OCI-LY1 (cell line): Measurements from ENCODE around the gene PLXNA2.

Experiments
- H2AFZ ChIP-seq: fragments of 200-600 bp; sonication (generic), shearing (Covaris generic); 2 replicates; pipeline ENCODE4 v1.6.0; 2014; ENCODE audit warnings: antibody characterized with exemption, mild to moderate bottlenecking, low read length
- H3F3A ChIP-seq: fragments of 200-600 bp; sonication (generic), shearing (Covaris generic); 2 replicates; pipeline ENCODE4 v1.6.0; 2014; ENCODE audit warnings: mild to moderate bottlenecking, antibody characterized with exemption, low read length, moderate library complexity; ENCODE audit not compliant: insufficient read depth
- H3K27ac ChIP-seq: fragments of 200-600 bp; sonication (generic); 2 replicates; pipeline ENCODE4 v1.5.1; 2014; ENCODE audit warnings: low read length, mixed run types, mild to moderate bottlenecking, low read depth; ENCODE audit not compliant: poor library complexity, severe bottlenecking
- H3K27me3 ChIP-seq: fragments of 200-600 bp; sonication (generic); 2 replicates; pipeline ENCODE4 v1.6.0; 2014; ENCODE audit warnings: antibody characterized with exemption, mild to moderate bottlenecking, low read length, moderate library complexity; ENCODE audit not compliant: insufficient read depth
- H3K36me3 ChIP-seq: fragments of 200-600 bp; sonication (generic); 2 replicates; pipeline ENCODE4 v1.6.1; 2014; ENCODE audit warnings: mild to moderate bottlenecking, antibody characterized with exemption, low read length, moderate library complexity, mixed read lengths; ENCODE audit not compliant: insufficient read depth
- H3K4me1 ChIP-seq: fragments of 200-600 bp; sonication (generic); 2 replicates; pipeline ENCODE4 v1.5.1; 2014; ENCODE audit warnings: mild to moderate bottlenecking, low read length, moderate library complexity; ENCODE audit not compliant: insufficient read depth, severe bottlenecking
- H3K4me2 ChIP-seq: fragments of 200-600 bp; sonication (generic), shearing (Covaris generic); 2 replicates; pipeline ENCODE4 v1.6.1; 2014; ENCODE audit warnings: low read length
- H3K4me3 ChIP-seq: fragments of 200-600 bp; sonication (generic); 2 replicates; pipeline ENCODE4 v1.5.1; 2014; ENCODE audit warnings: low read length, low read depth, mild to moderate bottlenecking, mixed read lengths; ENCODE audit not compliant: poor library complexity, severe bottlenecking
- H3K79me2 ChIP-seq: fragments of 200-600 bp; shearing (Covaris generic); 2 replicates; pipeline ENCODE4 v1.6.1; 2016; ENCODE audit warnings: mixed run types, low read length, mixed read lengths; ENCODE audit not compliant: insufficient read depth
- H3K9ac ChIP-seq: fragments of 200-600 bp; sonication (generic), shearing (Covaris generic); 2 replicates; pipeline ENCODE4 v1.6.1; 2014; ENCODE audit warnings: mild to moderate bottlenecking, low read length, mixed read lengths
- H3K9me2 ChIP-seq: fragments of 200-600 bp; sonication (generic), shearing (Covaris generic); 2 replicates; pipeline ENCODE4 v1.6.1; 2014; ENCODE audit warnings: low read depth, mild to moderate bottlenecking, low read length, mixed read lengths
- H3K9me3 ChIP-seq: fragments of 200-600 bp; shearing (Covaris generic); 2 replicates; pipeline ENCODE4 v1.6.1; 2014; ENCODE audit warnings: low read length, mixed read lengths
- H4K20me1 ChIP-seq: fragments of 200-600 bp; sonication (generic), shearing (Covaris generic); 2 replicates; pipeline ENCODE4 v1.6.0; 2016; ENCODE audit warnings: mild to moderate bottlenecking, low read length; ENCODE audit not compliant: insufficient read depth
- CTCF ChIP-seq: fragments of 200-600 bp; sonication (generic), shearing (Covaris generic); IDR thresholded peaks from 2 replicates; pipeline ENCODE4 v1.5.1; 2017; ENCODE audit warnings: mild to moderate bottlenecking, antibody characterized with exemption, low read length, moderate library complexity, mixed read lengths
- EZH2 ChIP-seq: fragments of 200-600 bp; sonication (generic), shearing (Covaris generic); IDR thresholded peaks from 2 replicates; pipeline ENCODE4 v1.8.0; 2017; ENCODE audit warnings: borderline replicate concordance, mixed run types, mild to moderate bottlenecking, antibody characterized with exemption, low read length, moderate library complexity, mixed read lengths

The PLXNA2 gene

GRCh38 chr1:208211921-208212843 lies 32.0 kb downstream of the PLXNA2 start:
- H3K27ac ChIP-seq: no peak overlapping the region
- H3K27me3 ChIP-seq: no peaks in the 10 kb centered on the region
- H3K4me1 ChIP-seq: no peaks in the 10 kb centered on the region
- no peak overlapping the region for H3K4me2 ChIP-seq
- TF ChIP-seq CTCF (no peak), EZH2 (no peak)
- H3K9ac ChIP-seq: no peak overlapping the region
- H3K9me2 ChIP-seq: no peaks in the 10 kb centered on the region
- no peaks in the 10 kb centered on the region for H3K9me3 ChIP-seq
- no peaks in the 10 kb centered on the region for H3K36me3 ChIP-seq
- H2AFZ ChIP-seq: no peak overlapping the region
- H3F3A ChIP-seq: no peaks in the 10 kb centered on the region
- H3K4me3 ChIP-seq: no peak overlapping the region
- H3K79me2 ChIP-seq: no peaks in the 10 kb centered on the region
- no peaks in the 10 kb centered on the region for H4K20me1 ChIP-seq

- Histone ChIP-seq H3K9ac (no peak overlapping the region), H3K36me3 (no peaks in the 10 kb centered on the region), H3K79me2 (no peaks in the 10 kb centered on the region), H3K9me3 (no peaks in the 10 kb centered on the region), H3K27me3 (no peaks in the 10 kb centered on the region), H3K4me1 (no peaks in the 10 kb centered on the region), H3F3A (no peaks in the 10 kb centered on the region), H4K20me1 (no peaks in the 10 kb centered on the region), H3K9me2 (no peaks in the 10 kb centered on the region), H3K4me3 (no peak overlapping the region), H3K27ac (no peak overlapping the region), H3K4me2 (no peak overlapping the region), H2AFZ (no peak overlapping the region)
- TF ChIP-seq CTCF (no peak), EZH2 (no peak)
Observed at GRCh38 chr1:208209896-208210589, 34.1 kb downstream of the PLXNA2 start.

GRCh38 chr1:208209286-208209685 lies 34.9 kb downstream of the PLXNA2 start:
- Histone ChIP-seq H3K9ac (no peak overlapping the region), H3K36me3 (no peaks in the 10 kb centered on the region)

More at GRCh38 chr1:208209286-208209685, 34.9 kb downstream of the PLXNA2 start:
- Histone ChIP-seq H3F3A (no peaks in the 10 kb centered on the region), H3K9me3 (no peaks in the 10 kb centered on the region), H3K27me3 (no peaks in the 10 kb centered on the region), H3K27ac (no peak overlapping the region), H3K9me2 (no peaks in the 10 kb centered on the region), H4K20me1 (no peaks in the 10 kb centered on the region), H2AFZ (no peak overlapping the region), H3K4me2 (no peak overlapping the region), H3K4me1 (no peaks in the 10 kb centered on the region), H3K79me2 (no peaks in the 10 kb centered on the region), H3K4me3 (no peak overlapping the region)
- no peak for TF ChIP-seq EZH2
- TF ChIP-seq CTCF: no peak
